ENCODE measurements around the gene FXYD7. TPM values are rescaled to one million over a fixed set of nuclear protein-coding genes. Genes with fewer than 3 reads are reported as not detected.
A peak's percentile ranks its signal among the peaks of the same experiment; 100 is the strongest.

The FXYD7 gene
- total RNA-seq, 1 donor = not detected

DNA sequence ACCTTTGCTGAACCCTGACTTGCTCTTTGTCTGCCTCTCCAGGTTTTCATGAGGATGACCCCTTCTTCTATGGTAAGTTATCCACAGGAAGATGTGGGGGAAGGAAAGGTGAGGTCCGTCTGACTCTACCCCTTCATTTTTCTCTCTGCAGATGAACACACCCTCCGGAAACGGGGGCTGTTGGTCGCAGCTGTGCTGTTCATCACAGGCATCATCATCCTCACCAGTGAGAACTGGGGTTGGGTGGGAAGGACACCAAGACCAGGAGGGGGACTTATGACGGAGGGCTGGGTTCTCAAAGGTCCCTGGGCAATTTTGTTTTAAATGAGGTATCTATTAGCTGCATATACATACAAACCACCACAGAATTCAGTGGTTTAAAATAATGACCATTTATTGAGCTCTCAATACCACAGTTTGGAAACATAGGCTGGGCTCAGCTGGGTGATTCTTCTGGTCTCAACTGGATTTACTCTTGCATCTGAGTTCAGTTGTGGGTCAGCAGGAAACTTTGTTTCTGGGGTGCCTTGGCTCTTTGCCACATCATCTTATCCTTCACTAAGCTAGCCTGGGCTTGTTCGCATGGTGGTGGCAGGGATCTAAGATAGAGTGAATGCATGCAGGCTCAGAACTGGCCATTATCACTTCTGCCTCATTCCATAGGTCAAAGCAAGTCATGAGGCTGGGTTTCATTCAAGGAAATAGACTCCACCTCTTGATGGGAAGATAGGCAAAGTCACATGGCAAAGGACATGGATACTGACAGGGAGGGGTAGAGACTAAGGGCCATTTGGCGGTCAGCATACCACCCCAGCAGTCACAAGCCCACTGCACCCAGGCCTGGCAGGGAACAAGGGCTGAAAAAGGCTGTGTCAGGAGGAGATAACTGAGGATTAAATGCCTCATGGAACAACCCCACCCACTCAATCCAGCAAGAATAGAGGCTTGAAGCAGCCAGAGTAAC is 23.3 kb downstream of the FXYD7 start:
- DNase-seq (ENCODE audit: low read depth) = no peak

DNA sequence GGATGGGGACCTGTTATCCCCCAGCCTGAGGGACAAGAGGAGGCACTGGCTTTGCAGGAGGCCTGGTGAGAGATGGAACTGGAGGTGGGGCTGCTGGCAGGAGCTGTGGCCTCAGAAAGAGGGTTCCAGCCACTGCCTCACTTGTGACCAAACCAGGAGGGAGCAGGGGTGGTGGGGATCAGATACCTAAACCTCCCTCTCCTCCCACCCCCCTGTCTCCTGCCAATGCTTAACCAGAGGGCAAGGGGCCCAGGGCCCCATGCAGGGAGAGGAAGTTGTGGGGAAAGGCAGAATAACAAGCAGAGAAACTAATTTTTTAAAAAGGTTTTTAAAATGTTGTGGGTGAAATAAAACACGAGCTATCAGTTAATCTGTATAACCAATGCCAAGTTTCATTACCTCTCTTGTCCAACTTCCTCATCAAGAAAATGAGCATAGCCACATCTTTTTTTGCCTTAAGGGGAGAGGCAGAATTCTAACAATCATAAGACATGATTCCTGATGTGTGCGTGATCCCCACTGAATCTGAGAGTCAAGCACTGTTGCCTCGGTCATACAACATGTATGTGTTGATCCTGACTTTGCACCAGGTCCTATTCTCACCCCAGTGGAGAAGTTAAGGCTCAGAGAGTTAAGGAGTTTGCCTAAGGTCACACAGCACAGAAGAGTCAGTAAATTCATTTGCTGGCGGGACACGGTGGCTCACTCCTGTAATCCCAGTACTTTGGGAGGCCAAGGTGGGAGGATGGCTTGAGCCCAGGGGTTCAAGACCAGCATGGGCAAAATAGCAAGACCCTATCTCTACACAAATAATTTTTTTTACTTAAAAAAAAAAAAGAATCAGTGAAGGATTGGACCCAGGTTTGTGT is 24.4 kb downstream of the FXYD7 start:
- TF ChIP-seq, protein P1, sequence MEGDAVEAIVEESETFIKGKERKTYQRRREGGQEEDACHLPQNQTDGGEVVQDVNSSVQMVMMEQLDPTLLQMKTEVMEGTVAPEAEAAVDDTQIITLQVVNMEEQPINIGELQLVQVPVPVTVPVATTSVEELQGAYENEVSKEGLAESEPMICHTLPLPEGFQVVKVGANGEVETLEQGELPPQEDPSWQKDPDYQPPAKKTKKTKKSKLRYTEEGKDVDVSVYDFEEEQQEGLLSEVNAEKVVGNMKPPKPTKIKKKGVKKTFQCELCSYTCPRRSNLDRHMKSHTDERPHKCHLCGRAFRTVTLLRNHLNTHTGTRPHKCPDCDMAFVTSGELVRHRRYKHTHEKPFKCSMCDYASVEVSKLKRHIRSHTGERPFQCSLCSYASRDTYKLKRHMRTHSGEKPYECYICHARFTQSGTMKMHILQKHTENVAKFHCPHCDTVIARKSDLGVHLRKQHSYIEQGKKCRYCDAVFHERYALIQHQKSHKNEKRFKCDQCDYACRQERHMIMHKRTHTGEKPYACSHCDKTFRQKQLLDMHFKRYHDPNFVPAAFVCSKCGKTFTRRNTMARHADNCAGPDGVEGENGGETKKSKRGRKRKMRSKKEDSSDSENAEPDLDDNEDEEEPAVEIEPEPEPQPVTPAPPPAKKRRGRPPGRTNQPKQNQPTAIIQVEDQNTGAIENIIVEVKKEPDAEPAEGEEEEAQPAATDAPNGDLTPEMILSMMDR (IDR thresholded peaks at IDR 0.05; ENCODE audit: insufficient read depth, low read length) = no peak
- no peak for DNase-seq (ENCODE audit: low read depth)
- no peak overlapping the region for H3K4me3 ChIP-seq (ENCODE audit: low read depth, low read length)

More for the DNA sequence above, 23.3 kb downstream of the FXYD7 start:
- TF ChIP-seq, protein P1 (IDR thresholded peaks at IDR 0.05; ENCODE audit: insufficient read depth, low read length) = no peak
- no peak overlapping the region for H3K4me3 ChIP-seq (ENCODE audit: low read depth, low read length)

- no peak for DNase-seq (ENCODE audit: low read depth)
- H3K4me3 ChIP-seq (ENCODE audit: low read depth, low read length) = no peak overlapping the region
- TF ChIP-seq, protein P1 (IDR thresholded peaks at IDR 0.05; ENCODE audit: insufficient read depth, low read length) = no peak
Observed at GRCh38 chr19:35168196-35168595, 25.1 kb downstream of the FXYD7 start.

GRCh38 chr19:35169221-35169995 is 26.4 kb downstream of the FXYD7 start:
- DNase-seq (ENCODE audit: low read depth) = no peak

DNA sequence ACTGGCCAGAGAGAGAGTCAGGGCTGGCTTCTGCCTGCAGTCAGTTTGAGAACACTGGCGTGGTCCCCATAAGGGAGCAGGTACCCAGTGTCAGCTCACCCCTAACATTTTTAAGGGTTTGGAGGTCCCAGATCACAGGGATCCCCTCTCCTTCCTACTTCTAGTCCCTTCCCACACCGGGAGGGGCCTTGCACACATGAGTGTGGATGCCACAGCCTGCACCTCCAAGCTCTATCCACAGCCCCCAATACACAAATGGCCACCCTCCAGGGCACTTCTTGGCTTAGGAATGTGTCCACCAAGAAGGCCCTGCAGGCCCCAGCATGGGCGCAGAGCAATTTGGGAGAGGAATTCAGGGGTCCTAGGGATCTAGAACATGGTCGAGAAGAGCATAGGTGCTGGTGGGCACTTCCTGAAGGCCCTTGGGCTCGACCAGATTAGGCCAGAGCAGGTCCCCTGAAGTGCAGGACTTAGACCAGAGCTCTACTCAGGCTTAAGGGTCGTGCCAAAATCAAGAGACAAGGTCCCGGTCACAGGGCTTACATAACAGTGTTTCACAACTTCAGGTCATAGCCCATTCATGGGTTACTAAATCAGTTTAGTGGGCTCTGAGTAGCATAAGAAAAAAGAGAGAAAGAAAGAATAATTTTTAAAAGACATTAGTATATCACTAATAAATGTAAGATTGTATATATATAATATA is 27.5 kb downstream of the FXYD7 start:
- DNase-seq (ENCODE audit: low read depth) = peak; percentile 25
- TF ChIP-seq, protein P1 (IDR thresholded peaks at IDR 0.05; ENCODE audit: insufficient read depth, low read length) = no peak
- no peak overlapping the region for H3K4me3 ChIP-seq (ENCODE audit: low read depth, low read length)

More at GRCh38 chr19:35169221-35169995, 26.4 kb downstream of the FXYD7 start:
- no peak overlapping the region for H3K4me3 ChIP-seq (ENCODE audit: low read depth, low read length)
- TF ChIP-seq, protein P1 (IDR thresholded peaks at IDR 0.05; ENCODE audit: insufficient read depth, low read length) = no peak

Measured in fibroblast of the aortic adventitia (primary cell).